HepG2 (cell line): ENCODE results near the gene TBC1D21. TPM values are rescaled to one million over a fixed set of nuclear protein-coding genes. Genes with fewer than 3 reads are reported as not detected.

Experiments
- ATAC-seq: fragments of 200-7000 bp; cut with Tn5 transposase; 3 replicates; pipeline ENCODE4 v1.9.1; 2020; ENCODE audit warnings: mild to moderate bottlenecking, moderate library complexity
- BruUV-seq: library from RNA; stranded (reverse); fragments of 400-500 nt; replicated peaks from 2 replicates; lab custom pipeline; 2021; lab: Mats Ljungman, UMichigan
- CTCF ChIA-PET: fragments of 300-600 bp; formaldehyde crosslinking; extraction: SDS; loops from one replicate; lab custom pipeline; 2021; ENCODE audit warnings: low total read pairs, inconsistent platforms, low intra/inter-chr PET ratio; lab: Yijun Ruan, JAX
- POLR2A ChIA-PET: fragments of 350-600 bp; sonication (Branson Sonifier 250); formaldehyde crosslinking; loops from one replicate; lab custom pipeline; 2020; ENCODE audit warnings: antibody characterized with exemption, inconsistent platforms; lab: Yijun Ruan, JAX
- DNase-seq: peaks from one replicate; pipeline ENCODE4 v3.0.0-alpha.2; 2015; ENCODE audit warnings: low spot score
- FAIRE-seq: peaks from 3 replicates; lab custom pipeline; 2011; peaks lifted over from hg19 to GRCh38; lab: Jason Lieb, UNC
- H2AFZ ChIP-seq: one replicate; pipeline ENCODE4 v1.6.1; 2011; ENCODE audit warnings: low read length, inconsistent platforms
- H3K27ac ChIP-seq: fragments of 300-600 bp; 3 replicates; pipeline ENCODE4 v1.8.0; 2011; ENCODE audit warnings: mixed run types, mild to moderate bottlenecking, mixed read lengths, low read length, inconsistent platforms; ENCODE audit not compliant: insufficient read depth; ENCODE audit errors: extremely low read length
- H3K27me3 ChIP-seq, 2 experiments: fragments of 200-600 bp in 1 of 2; 2 replicates in 1 of 2; 3 replicates in 1 of 2; pipeline versions ENCODE4 v1.6.0 to v1.8.0; 2011; ENCODE audit warnings: low read length in 2 of 2, mild to moderate bottlenecking in 2 of 2, moderate library complexity in 2 of 2, inconsistent platforms in 1 of 2; ENCODE audit not compliant: insufficient read depth in 2 of 2, control insufficient read depth in 1 of 2
- H3K36me3 ChIP-seq, 2 experiments: fragments of 200-600 bp in 1 of 2; replicated peaks in 1 of 2; 2 replicates in 1 of 2; 3 replicates in 1 of 2; pipeline versions ENCODE4 v1.5.1 to v1.8.0; 2011; ENCODE audit warnings: low read length in 2 of 2, inconsistent platforms in 1 of 2; ENCODE audit not compliant: insufficient read depth in 2 of 2, control insufficient read depth in 1 of 2
- H3K4me1 ChIP-seq: 2 replicates; pipeline ENCODE4 v1.5.1; 2012; ENCODE audit warnings: low read length, inconsistent platforms; ENCODE audit not compliant: insufficient read depth
- H3K4me2 ChIP-seq: 2 replicates; pipeline ENCODE4 v1.6.0; 2011; ENCODE audit warnings: low read depth, low read length, inconsistent platforms
- H3K4me3 ChIP-seq, 3 experiments: fragments of 200-600 bp in 1 of 3; sonication (generic), shearing (Covaris generic) in 1 of 3; replicated peaks in 1 of 3; 2 replicates each; pipeline ENCODE4 v1.5.1; 2011 to 2016; ENCODE audit warnings: low read length in 3 of 3, inconsistent platforms in 2 of 3, low read depth in 2 of 3, mild to moderate bottlenecking in 2 of 3, control low read depth in 1 of 3, mixed read lengths in 1 of 3; ENCODE audit not compliant: insufficient read depth in 1 of 3
- H3K79me2 ChIP-seq: one replicate; pipeline ENCODE4 v1.6.1; 2011; ENCODE audit warnings: low read length, inconsistent platforms; ENCODE audit not compliant: insufficient read depth
- H3K9ac ChIP-seq: 2 replicates; pipeline ENCODE4 v1.6.0; 2011; ENCODE audit warnings: mild to moderate bottlenecking, low read depth, low read length, inconsistent platforms; ENCODE audit not compliant: insufficient read depth
- H3K9me3 ChIP-seq: 2 replicates; pipeline ENCODE4 v1.5.1; 2012; ENCODE audit warnings: mild to moderate bottlenecking, low read length
- H4K20me1 ChIP-seq: 2 replicates; pipeline ENCODE4 v1.6.0; 2011; ENCODE audit warnings: inconsistent platforms, mild to moderate bottlenecking, low read length, moderate library complexity; ENCODE audit not compliant: insufficient read depth
- FIP1L1 ChIP-seq: fragments of 200-400 bp; formaldehyde crosslinking; IDR thresholded peaks from 2 replicates; pipeline ENCODE4 v1.6.1; 2018; ENCODE audit warnings: low read depth, mild to moderate bottlenecking, low read length, moderate library complexity, borderline replicate concordance; ENCODE audit not compliant: insufficient read depth
- THAP11 ChIP-seq: IDR thresholded peaks from 2 replicates; pipeline ENCODE4 v1.6.1; 2016; ENCODE audit warnings: missing biosample characterization, missing genetic modification reagents
- ZBTB7B ChIP-seq: sonication (generic); formaldehyde crosslinking; IDR thresholded peaks from 2 replicates; pipeline ENCODE4 v1.4.0; 2020; ENCODE audit warnings: missing genetic modification reagents
- ZNF550 ChIP-seq: sonication (generic); formaldehyde crosslinking; IDR thresholded peaks from 2 replicates; pipeline ENCODE4 v1.4.0; 2020; ENCODE audit warnings: mild to moderate bottlenecking, missing genetic modification reagents, borderline replicate concordance
- ZNF597 ChIP-seq: sonication (generic); formaldehyde crosslinking; IDR thresholded peaks from 2 replicates; pipeline ENCODE4 v1.5.0; 2020; ENCODE audit warnings: missing genetic modification reagents
- WGBS: methylation state at CpG from one replicate; pipeline ENCODE4 v1.1.6; 2017; ENCODE audit warnings: low lambda C conversion rate; 5-methylcytosine and 5-hydroxymethylcytosine counted together
- in situ Hi-C: cut with HindIII; loops from 2 replicates; pipeline ENCODE4 v1.10.0; 2017; ENCODE audit warnings: low pct_unique_long_range_greater_than_20kb; ENCODE audit not compliant: extremely low pct_ligation_motif_present
- intact Hi-C: fragments of 100-400 bp; cut with micrococcal nuclease; formaldehyde crosslinking; loops from one replicate; pipeline ENCODE4 v1.10.0; 2022; ENCODE audit not compliant: unreplicated experiment
- polyA plus RNA-seq, 8 experiments: library from polyadenylated mRNA; depleted of rRNA in 3 of 8; stranded (reverse) in 7 of 8; unstranded in 1 of 8; fragments of >200 nt; fragmentation: Illumina TruSeq in 4 of 8; extraction: Trizol in 4 of 8; gene quantifications; 2 replicates each; pipeline versions ENCODE4 v1.2.1 to v1.2.3, GENCODE V29; 2011 to 2016; ENCODE audit warnings: low read depth in 4 of 8, missing spikeins in 1 of 8, mixed read lengths in 1 of 8; ENCODE audit not compliant: insufficient read depth in 1 of 8
- total RNA-seq, 5 experiments: library from RNA; depleted of rRNA; stranded (reverse); fragments of >200 nt; fragmentation: Illumina TruSeq; extraction: Trizol; gene quantifications; 2 replicates each; pipeline ENCODE4 v1.2.3, GENCODE V29; 2016; ENCODE audit warnings: low read depth in 1 of 5
- TF ChIP-seq, protein P1 (sequence below): sonication (generic); formaldehyde crosslinking; conservative IDR thresholded peaks from 2 replicates; pipeline ENCODE4 v1.4.0; 2020; ENCODE audit warnings: missing genetic modification reagents

TBC1D21 gene
- total and polyA plus RNA-seq, 2 of the 13 experiments (the other 11 are each of a cell fraction or from before 2014, with no cell fraction given): not detected

- BruUV-seq: no TSS peak
- H3K79me2 ChIP-seq: no peaks in the 10 kb centered on the region
- DNase-seq: no peak
Observed at GRCh38 chr15:73889053-73889761, 15.8 kb downstream of the TBC1D21 start.

More at GRCh38 chr15:73889053-73889761, 15.8 kb downstream of the TBC1D21 start:
- ChIA-PET POLR2A (no interaction called here), CTCF (no interaction called here)
- FAIRE-seq (no peak), ATAC-seq (no peak)
- no peaks in the 10 kb centered on the region for H3K36me3 ChIP-seq
- TF ChIP-seq, protein P1, sequence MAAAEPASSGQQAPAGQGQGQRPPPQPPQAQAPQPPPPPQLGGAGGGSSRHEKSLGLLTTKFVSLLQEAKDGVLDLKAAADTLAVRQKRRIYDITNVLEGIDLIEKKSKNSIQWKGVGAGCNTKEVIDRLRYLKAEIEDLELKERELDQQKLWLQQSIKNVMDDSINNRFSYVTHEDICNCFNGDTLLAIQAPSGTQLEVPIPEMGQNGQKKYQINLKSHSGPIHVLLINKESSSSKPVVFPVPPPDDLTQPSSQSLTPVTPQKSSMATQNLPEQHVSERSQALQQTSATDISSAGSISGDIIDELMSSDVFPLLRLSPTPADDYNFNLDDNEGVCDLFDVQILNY (CRISPR knock-in tag): no peak
- no peak for TF ChIP-seq ZBTB7B (CRISPR knock-in tag)
- no peak for TF ChIP-seq FIP1L1
- no peak for TF ChIP-seq THAP11 (CRISPR knock-in tag)
- TF ChIP-seq ZNF597 (CRISPR knock-in tag): no peak
- TF ChIP-seq ZNF550 (CRISPR knock-in tag): no peak
- WGBS: 6% methylated on average over 4 of the region's 6 CpGs
- H3K9ac ChIP-seq: no peak overlapping the region
- H3K27ac ChIP-seq: no peak overlapping the region
- no peaks in the 10 kb centered on the region for H3K9me3 ChIP-seq
- H3K27me3 ChIP-seq: peaks cover 0 to 1% of the 10 kb centered on the region in 2 experiments; a peak in 1 of 5 replicates
- intact Hi-C loops: no loop called here
- H3K4me2 ChIP-seq: no peak overlapping the region
- no peak overlapping the region for H3K4me3 ChIP-seq
- no peaks in the 10 kb centered on the region for H3K4me1 ChIP-seq
- H4K20me1 ChIP-seq: no peaks in the 10 kb centered on the region
- in situ Hi-C loops: no loop called here
- H2AFZ ChIP-seq: no peak overlapping the region
